SK-MEL-5 (cell line): ENCODE measurements around the gene ELSPBP1. TPM values are rescaled to one million over a fixed set of nuclear protein-coding genes. Genes with fewer than 3 reads are reported as not detected.
A peak's percentile ranks its signal among the peaks of the same experiment; 100 is the strongest.
"Not testable (repeated sequence)": the region's sequence is repeated elsewhere in the genome, so short reads cannot be mapped to it uniquely, and the experiment has no call there.

ENCODE experiments used
- DNase-seq: peaks from one replicate; pipeline ENCODE4 v3.0.0-alpha.2; 2016; ENCODE audit warnings: low read depth, low spot score
- in situ Hi-C: cut with HindIII; loops from 2 replicates; pipeline ENCODE4 v1.10.0; 2016; ENCODE audit warnings: low sequenced_read_pairs, high pct_unique_total_duplicates, low pct_unique_long_range_greater_than_20kb
- polyA plus RNA-seq, 2 experiments: library from polyadenylated mRNA; depleted of rRNA; stranded (reverse); fragments of >200 nt; gene quantifications; 2 replicates each; pipeline ENCODE4 v1.2.3, GENCODE V29; 2015
- total RNA-seq: library from RNA; depleted of rRNA; stranded (reverse); fragments of >200 nt; shearing (Covaris generic); gene quantifications from 2 replicates; pipeline ENCODE4 v1.2.3, GENCODE V29; 2014; rRNA removed

Gene ELSPBP1
- 7.3 and 8.6 TPM in 2 replicates for total RNA-seq
- 3.6 and 4.6 TPM in 2 replicates for polyA plus RNA-seq (2015; cell fraction: cytosol; rRNA removed)
- 0.52 TPM in 1 of 2 replicates, not detected in the other for polyA plus RNA-seq (2015; cell fraction: nucleus; rRNA removed)

- in situ Hi-C loops, result no loop called here
- DNase-seq, result peak; percentile 89
Observed at GRCh38 chr19:47994209-47994802, at the start of gene ELSPBP1. Gene ELSPBP1, plus strand, starts transcription at chr19:47994632. Its CDS starts 14,036 bp downstream, at chr19:48008668.

GRCh38 chr19:47949852-47950521 is 44.4 kb upstream of the ELSPBP1 start:
- DNase-seq, in situ Hi-C loops: not testable (repeated sequence)

GRCh38 chr19:47952132-47952531 is 42.3 kb upstream of the ELSPBP1 start:
- in situ Hi-C loops, DNase-seq: not testable (repeated sequence)

GRCh38 chr19:47955936-47956335 is 38.5 kb upstream of the ELSPBP1 start:
- in situ Hi-C loops, DNase-seq: not testable (repeated sequence)

GRCh38 chr19:47973529-47973928 is 20.9 kb upstream of the ELSPBP1 start:
- no peak for DNase-seq
- in situ Hi-C loops, result no loop called here

- peak; percentile 40 for DNase-seq
- in situ Hi-C loops, result no loop called here
Observed at GRCh38 chr19:47991191-47991808, 3.1 kb upstream of the ELSPBP1 start.

GRCh38 chr19:47992070-47992469 is 2.4 kb upstream of the ELSPBP1 start, which contains the start of gene BSPH1:
Gene BSPH1, minus strand, starts transcription at chr19:47992170. Its CDS starts 89 bp downstream, at chr19:47992081.
- in situ Hi-C loops, result no loop called here
- no peak for DNase-seq

- DNase-seq, result no peak
- in situ Hi-C loops, result no loop called here
Observed at GRCh38 chr19:47996230-47996727, 1.8 kb downstream of the ELSPBP1 start.

- in situ Hi-C loops, result no loop called here
- no peak for DNase-seq
Observed at GRCh38 chr19:47998800-47999199, 4.4 kb downstream of the ELSPBP1 start.

GRCh38 chr19:48000846-48001245 is 6.4 kb downstream of the ELSPBP1 start:
- in situ Hi-C loops, result no loop called here
- no peak for DNase-seq

- in situ Hi-C loops, result no loop called here
- DNase-seq, result no peak
Observed at GRCh38 chr19:48004236-48004635, 9.8 kb downstream of the ELSPBP1 start.

GRCh38 chr19:48006762-48007161 is 12.3 kb downstream of the ELSPBP1 start:
- in situ Hi-C loops, result no loop called here
- DNase-seq, result peak; percentile 48

GRCh38 chr19:48010932-48011758 is 16.7 kb downstream of the ELSPBP1 start:
- DNase-seq, result no peak
- in situ Hi-C loops, result no loop called here

GRCh38 chr19:48020686-48021085 is 26.3 kb downstream of the ELSPBP1 start:
- in situ Hi-C loops, result no loop called here
- DNase-seq, result no peak

GRCh38 chr19:48023011-48023410 is 28.6 kb downstream of the ELSPBP1 start:
- in situ Hi-C loops, result no loop called here
- DNase-seq, result no peak

GRCh38 chr19:48023518-48023917 is 29.1 kb downstream of the ELSPBP1 start:
- no peak for DNase-seq
- in situ Hi-C loops, result no loop called here

- no peak for DNase-seq
- in situ Hi-C loops, result no loop called here
Observed at GRCh38 chr19:48025480-48025879, 31.0 kb downstream of the ELSPBP1 start.

- in situ Hi-C loops, result no loop called here
- no peak for DNase-seq
Observed at GRCh38 chr19:48029431-48029830, 35.0 kb downstream of the ELSPBP1 start.
